Measurements from ENCODE around the gene ZNF385A.

- no peak for TF ChIP-seq ZNF678 (CRISPR knock-in tag; IDR thresholded peaks at IDR 0.05)
- no peak for TF ChIP-seq TAF1 (CRISPR knock-in tag; IDR thresholded peaks at IDR 0.05)
Measured at GRCh38 chr12:54405573-54405972, 21.0 kb upstream of the ZNF385A start.

All from HepG2 (cell line).